Right lobe of liver (tissue), 6 donors: ENCODE results near the gene UTP14C. TPM values are rescaled to one million over a fixed set of nuclear protein-coding genes. Genes with fewer than 3 reads are reported as not detected.
"Not testable (repeated sequence)": the region's sequence is repeated elsewhere in the genome, so short reads cannot be mapped to it uniquely, and the experiment has no call there.

Source experiments
- ATAC-seq, 4 donors: fragments of 200-7000 bp; cut with Tn5 transposase; one replicate each; pipeline ENCODE4 v1.9.1; 2020; ENCODE audit warnings: mild to moderate bottlenecking in 4 of 4, moderate library complexity in 4 of 4
- DNase-seq, 3 donors: peaks; one replicate each; pipeline ENCODE4 v3.0.0-alpha.2; 2020
- H3K27ac ChIP-seq, 3 donors: fragments of 200-600 bp; one replicate each; pipeline ENCODE4 v1.8.0; 2022
- H3K27me3 ChIP-seq, 2 donors: fragments of 200-600 bp; one replicate each; pipeline ENCODE4 v1.8.0; 2022
- H3K36me3 ChIP-seq, 4 donors: fragments of 200-600 bp; sonication (generic) in 1 of 4; one replicate each; pipeline versions ENCODE4 v1.5.1 to v1.8.0; 2017 to 2022; ENCODE audit warnings: control low read depth in 1 of 4
- H3K4me1 ChIP-seq, 4 donors: fragments of 200-600 bp; sonication (generic) in 1 of 4; one replicate each; pipeline versions ENCODE4 v1.5.1 to v1.8.0; 2017 to 2022; ENCODE audit warnings: control low read depth in 1 of 4
- H3K4me3 ChIP-seq, 3 donors: fragments of 200-600 bp; one replicate each; pipeline ENCODE4 v1.8.0; 2022
- H3K9me3 ChIP-seq, 4 donors: fragments of 200-600 bp; sonication (generic) in 1 of 4; one replicate each; pipeline versions ENCODE4 v1.5.1 to v1.8.0; 2017 to 2022; ENCODE audit warnings: control low read depth in 1 of 4
- CTCF ChIP-seq, 4 donors: fragments of 200-600 bp in 3 of 4; fragments of 450-650 bp in 1 of 4; IDR thresholded peaks; one replicate each; pipeline versions ENCODE4 v1.5.1 to v1.8.0; 2016 to 2022; ENCODE audit warnings: antibody characterized with exemption in 4 of 4, mild to moderate bottlenecking in 2 of 4
- POLR2A ChIP-seq: fragments of 450-650 bp; IDR thresholded peaks from one replicate; pipeline ENCODE4 v1.6.1; 2017; ENCODE audit warnings: antibody characterized with exemption, mild to moderate bottlenecking
- WGBS: methylation state at CpG from one replicate; pipeline ENCODE4 v1.1.6; 2018; ENCODE audit warnings: low coverage, low lambda C conversion rate; ENCODE audit not compliant: insufficient coverage; ENCODE audit errors: missing lambda C conversion rate; 5-methylcytosine and 5-hydroxymethylcytosine counted together
- intact Hi-C, 2 donors: fragments of 100-400 bp; cut with DNase I; formaldehyde crosslinking; loops; one replicate each; pipeline versions ENCODE4 v1.11.2 to v1.14.1; 2022
- total RNA-seq, 6 experiments: library from RNA; depleted of rRNA in 2 of 6; stranded (reverse); fragments of >200 nt in 2 of 6; fragmentation: NEBNext Ultra II Directional in 3 of 6; extraction: Animal tissue kit (Norgen Biotek cat#: 25700) in 3 of 6; gene quantifications; one replicate each; pipeline versions ENCODE4 v1.1.0 to v1.2.4, GENCODE V29; 2016 to 2023
- donor health status: DM: no; HTN: yes; CAD: no.
- donor health status: DM: no; HTN: no; CAD: no.
- donor health status: DM: no; HTN: no; CAD: no.
- donor health status: DM: no; HTN: yes; CAD: no.
- donor health status: DM: no; HTN: yes; CAD: no.

The UTP14C gene
- total RNA-seq, 6 experiments from 2014 or later, result 8.1 to 10.9 (median 10.4) TPM

GRCh38 chr13:52027832-52028231 is 3.3 kb downstream of the UTP14C start:
- ATAC-seq (no peak), DNase-seq (no peak)
- Histone ChIP-seq H3K4me1 (peaks cover 0 to 27% (median 7%) of the 10 kb centered on the region in 4 donors), H3K4me3 (no peak overlapping the region), H3K27ac (no peak overlapping the region), H3K27me3 (no peaks in the 10 kb centered on the region), H3K36me3 (no peaks in the 10 kb centered on the region), H3K9me3 (no peaks in the 10 kb centered on the region)
- TF ChIP-seq POLR2A (no peak), CTCF (IDR thresholded peaks at IDR 0.05) (no peak)
- WGBS, result 100% methylated on average over 1 of the region's 1 CpG
- intact Hi-C loops, result no loop called here

- Histone ChIP-seq H3K27ac (no peak overlapping the region), H3K36me3 (no peaks in the 10 kb centered on the region), H3K4me1 (peaks cover 0 to 27% (median 7%) of the 10 kb centered on the region in 4 donors), H3K27me3 (no peaks in the 10 kb centered on the region), H3K9me3 (no peaks in the 10 kb centered on the region), H3K4me3 (no peak overlapping the region)
- no peak for ATAC-seq
- 90% methylated on average over 4 of the region's 4 CpGs for WGBS
- TF ChIP-seq CTCF (IDR thresholded peaks at IDR 0.05) (no peak), POLR2A (no peak)
- no peak for DNase-seq
- intact Hi-C loops, result no loop called here
Measured at GRCh38 chr13:52029569-52029968, 5.1 kb downstream of the UTP14C start.

GRCh38 chr13:52030401-52030800 is 5.9 kb downstream of the UTP14C start:
- H3K27me3 ChIP-seq, DNase-seq, H3K36me3 ChIP-seq, intact Hi-C loops, ATAC-seq, H3K27ac ChIP-seq, H3K9me3 ChIP-seq, H3K4me3 ChIP-seq: not testable (repeated sequence)
- peaks cover 0 to 18% (median 7%) of the 10 kb centered on the region in 4 donors for H3K4me1 ChIP-seq
- 93% methylated on average over 2 of the region's 6 CpGs for WGBS

GRCh38 chr13:52033039-52033438 is 8.5 kb downstream of the UTP14C start:
- DNase-seq (no peak), ATAC-seq (no peak)
- H3K4me3 ChIP-seq, result no peak overlapping the region
- WGBS, result 89% methylated on average over 2 of the region's 2 CpGs
- intact Hi-C loops, result no loop called here
- H3K36me3 ChIP-seq, result no peaks in the 10 kb centered on the region
- H3K9me3 ChIP-seq, result no peaks in the 10 kb centered on the region
- H3K27ac ChIP-seq, result no peak overlapping the region
- no peaks in the 10 kb centered on the region for H3K4me1 ChIP-seq
- no peaks in the 10 kb centered on the region for H3K27me3 ChIP-seq
- no peak for TF ChIP-seq CTCF (IDR thresholded peaks at IDR 0.05)
- TF ChIP-seq POLR2A, result no peak

GRCh38 chr13:52034616-52035226 is 10.2 kb downstream of the UTP14C start:
- Histone ChIP-seq H3K27ac (no peak overlapping the region), H3K4me1 (no peaks in the 10 kb centered on the region), H3K4me3 (no peak overlapping the region), H3K9me3 (no peaks in the 10 kb centered on the region), H3K36me3 (no peaks in the 10 kb centered on the region), H3K27me3 (no peaks in the 10 kb centered on the region)
- ATAC-seq (no peak), DNase-seq (no peak)
- intact Hi-C loops, result no loop called here
- WGBS, result 84% methylated on average over 5 of the region's 5 CpGs
- TF ChIP-seq CTCF (IDR thresholded peaks at IDR 0.05) (no peak), POLR2A (no peak)
